ENCODE results near the gene APOL2.

APOL2 gene

DNA sequence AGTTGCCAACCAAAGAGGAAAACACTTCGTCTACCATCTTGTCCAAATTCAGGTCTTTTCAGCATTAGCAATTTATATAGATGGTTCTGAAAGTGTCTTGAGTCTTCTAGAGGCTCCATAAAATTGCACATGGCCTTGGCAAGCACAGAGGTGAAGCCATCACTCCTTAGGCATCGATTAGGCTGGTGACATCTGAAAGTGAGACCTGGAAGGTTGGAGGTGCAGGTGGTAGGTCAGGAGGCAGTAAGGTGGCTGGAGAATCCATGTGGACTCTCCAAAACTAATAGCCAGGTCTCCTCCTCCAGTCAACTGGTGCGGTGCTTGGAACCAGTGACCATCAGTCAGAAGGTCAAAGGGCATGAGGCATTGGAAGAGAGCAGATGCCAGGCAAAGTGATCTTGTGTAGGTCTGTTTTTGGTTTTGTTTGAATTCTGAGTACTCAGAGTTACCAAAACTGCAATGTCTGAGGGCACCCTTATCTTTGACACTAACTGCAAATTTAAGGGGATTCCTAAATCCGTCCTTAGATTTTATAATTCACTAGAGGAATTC lies 6.6 kb upstream of the APOL2 start:
- DNase-seq (ENCODE audit: low read depth) = no peak
- no peak for TF ChIP-seq CTCF (IDR thresholded peaks at IDR 0.05; ENCODE audit: low read depth, low read length, missing control alignments)
- in situ Hi-C loops (cut with HindIII; ENCODE audit: low sequenced_read_pairs) = no loop called here
- no peak overlapping the region for H3K4me3 ChIP-seq (ENCODE audit: low read depth, low read length)

DNA sequence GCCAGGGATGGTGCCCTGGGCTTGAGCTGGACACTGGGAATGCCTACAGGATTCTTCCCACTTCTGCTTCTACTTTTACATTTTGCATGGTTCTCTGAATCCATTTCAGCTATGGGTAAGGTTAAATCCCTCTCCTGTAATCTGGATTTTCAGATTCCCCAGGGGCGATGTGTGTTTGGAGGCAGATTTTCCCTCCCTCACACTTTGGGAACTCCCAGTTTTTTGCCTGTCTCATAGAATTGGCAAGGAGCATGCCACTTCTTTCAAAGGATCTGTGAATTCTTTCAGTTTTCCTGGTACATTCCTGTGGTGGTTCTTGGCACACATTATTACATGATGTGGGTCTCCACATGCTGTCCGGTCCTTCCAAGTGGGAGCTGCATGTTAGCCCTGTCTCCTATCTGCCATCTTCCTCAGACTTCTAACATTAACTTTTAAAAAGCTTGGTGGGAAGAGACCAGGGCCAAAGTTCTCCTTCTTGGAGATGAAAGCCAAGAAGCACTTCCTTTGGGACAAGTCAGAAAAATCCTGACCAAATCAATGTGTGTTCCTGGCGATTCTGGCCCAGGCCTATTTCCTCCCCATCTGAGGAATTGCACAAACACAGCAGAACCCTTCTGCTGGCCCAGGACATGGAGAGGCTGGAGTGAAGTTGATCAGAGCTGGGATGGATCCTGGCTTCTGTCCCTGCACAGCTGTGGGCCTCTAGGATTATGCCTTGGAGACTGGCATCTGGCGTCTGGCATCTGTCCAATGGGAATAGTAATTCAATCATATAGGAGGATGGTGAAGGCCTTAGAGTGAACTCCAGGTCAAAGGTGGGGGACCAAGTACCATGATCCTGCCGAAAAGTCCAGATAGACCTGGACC lies 5.4 kb upstream of the APOL2 start:
- TF ChIP-seq CTCF (IDR thresholded peaks at IDR 0.05; ENCODE audit: low read depth, low read length, missing control alignments) = no peak
- H3K4me3 ChIP-seq (ENCODE audit: low read depth, low read length) = no peak overlapping the region
- in situ Hi-C loops (cut with HindIII; ENCODE audit: low sequenced_read_pairs) = no loop called here
- peak; percentile 81 for DNase-seq (ENCODE audit: low read depth)

DNA sequence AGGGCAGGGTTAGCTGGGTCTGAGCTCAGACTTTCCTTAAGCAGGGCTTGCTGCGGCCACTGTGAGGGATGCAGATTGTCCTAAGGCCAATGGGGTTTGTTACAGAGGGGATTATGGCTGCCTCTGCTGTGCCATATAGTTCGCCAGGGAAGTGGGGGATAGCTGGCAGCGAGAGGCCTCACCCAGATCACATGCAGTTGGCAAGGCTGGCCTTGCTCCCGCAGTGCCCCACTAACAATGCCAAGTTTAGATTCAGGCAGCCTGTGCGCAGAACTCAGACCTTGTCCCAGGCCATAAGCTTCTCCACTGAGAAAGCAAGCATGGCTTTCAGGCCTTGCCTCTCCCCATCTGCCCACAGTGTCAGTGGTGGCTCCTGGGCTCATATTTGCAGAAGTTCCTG lies 4.7 kb upstream of the APOL2 start:
- no peak for TF ChIP-seq CTCF (IDR thresholded peaks at IDR 0.05; ENCODE audit: low read depth, low read length, missing control alignments)
- no peak for DNase-seq (ENCODE audit: low read depth)
- in situ Hi-C loops (cut with HindIII; ENCODE audit: low sequenced_read_pairs) = no loop called here
- H3K4me3 ChIP-seq (ENCODE audit: low read depth, low read length) = no peak overlapping the region

DNA sequence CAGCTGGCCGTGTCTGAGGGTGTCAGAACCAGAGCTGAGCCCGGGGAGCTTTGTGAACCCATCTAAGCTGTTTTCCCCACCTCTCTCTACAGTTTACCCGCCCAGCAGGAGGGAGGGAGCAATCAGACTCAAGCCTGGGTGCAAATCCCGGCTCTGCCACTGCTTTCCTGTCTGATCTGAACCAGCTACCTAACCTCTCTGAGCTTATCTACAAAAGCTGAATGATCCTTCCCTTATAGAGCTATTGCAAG lies 252 bp downstream of the APOL2 start:
- in situ Hi-C loops (cut with HindIII; ENCODE audit: low sequenced_read_pairs) = no loop called here
- TF ChIP-seq CTCF (IDR thresholded peaks at IDR 0.05; ENCODE audit: low read depth, low read length, missing control alignments) = no peak
- peak overlapping the region; percentile 61 for H3K4me3 ChIP-seq (ENCODE audit: low read depth, low read length)
- DNase-seq (ENCODE audit: low read depth) = no peak

- in situ Hi-C loops (cut with HindIII; ENCODE audit: low sequenced_read_pairs) = no loop called here
- no peak for DNase-seq (ENCODE audit: low read depth)
- H3K4me3 ChIP-seq (ENCODE audit: low read depth, low read length) = peak overlapping the region; percentile 61
- no peak for TF ChIP-seq CTCF (IDR thresholded peaks at IDR 0.05; ENCODE audit: low read depth, low read length, missing control alignments)
Measured at GRCh38 chr22:36238373-36239149, 766 bp downstream of the APOL2 start.

- DNase-seq (ENCODE audit: low read depth) = no peak
Measured at GRCh38 chr22:36237462-36238372, 1.6 kb downstream of the APOL2 start.

More at GRCh38 chr22:36237462-36238372, 1.6 kb downstream of the APOL2 start:
- TF ChIP-seq CTCF (IDR thresholded peaks at IDR 0.05; ENCODE audit: low read depth, low read length, missing control alignments) = no peak
- in situ Hi-C loops (cut with HindIII; ENCODE audit: low sequenced_read_pairs) = no loop called here
- peak overlapping the region; percentile 61 for H3K4me3 ChIP-seq (ENCODE audit: low read depth, low read length)
